DMS153 treated with DMSO at 0.1 percent for 48 hours (cell line): ENCODE measurements around the gene MRPL27.

Source experiments
- DNase-seq: peaks from one replicate; lab custom pipeline; 2025; ENCODE audit not compliant: unreplicated experiment; lab: John Stamatoyannopoulos, UW

MRPL27 gene

GRCh38 chr17:50361561-50362480 lies 11.2 kb downstream of the MRPL27 start:
- DNase-seq, result peak; percentile 35

GRCh38 chr17:50360486-50361115 lies 12.4 kb downstream of the MRPL27 start:
- no peak for DNase-seq

GRCh38 chr17:50359998-50360461 lies 13.0 kb downstream of the MRPL27 start:
- DNase-seq, result no peak

- DNase-seq, result no peak
These were observed 13.8 kb downstream of the MRPL27 start for GRCh38 chr17:50359005-50359699.

- DNase-seq, result no peak
These were observed 14.8 kb downstream of the MRPL27 start for GRCh38 chr17:50358177-50358576.

GRCh38 chr17:50356892-50357510 lies 16.0 kb downstream of the MRPL27 start:
- no peak for DNase-seq

- no peak for DNase-seq
These were observed 16.6 kb downstream of the MRPL27 start for GRCh38 chr17:50356418-50356817.

GRCh38 chr17:50355701-50356341 lies 17.2 kb downstream of the MRPL27 start:
- no peak for DNase-seq

GRCh38 chr17:50355336-50355700 lies 17.7 kb downstream of the MRPL27 start:
- DNase-seq, result no peak

- DNase-seq, result no peak
These were observed 18.2 kb downstream of the MRPL27 start for GRCh38 chr17:50354776-50355175.

- DNase-seq, result no peak
These were observed 18.8 kb downstream of the MRPL27 start for GRCh38 chr17:50354198-50354597.

GRCh38 chr17:50353600-50354195 lies 19.3 kb downstream of the MRPL27 start:
- DNase-seq, result no peak

- no peak for DNase-seq
These were observed 20.0 kb downstream of the MRPL27 start for GRCh38 chr17:50352693-50353599.

- DNase-seq, result no peak
These were observed 20.8 kb downstream of the MRPL27 start for GRCh38 chr17:50352072-50352692.

- no peak for DNase-seq
These were observed 22.3 kb downstream of the MRPL27 start for GRCh38 chr17:50350733-50351132.

GRCh38 chr17:50349243-50349600 lies 23.8 kb downstream of the MRPL27 start:
- DNase-seq, result no peak

GRCh38 chr17:50348522-50349242 lies 24.3 kb downstream of the MRPL27 start:
- DNase-seq, result no peak

GRCh38 chr17:50347894-50348291 lies 25.1 kb downstream of the MRPL27 start:
- DNase-seq, result no peak
